GM18951 (cell line): ENCODE measurements around the gene C1orf159.
"Not testable (repeated sequence)": the region's sequence is repeated elsewhere in the genome, so short reads cannot be mapped to it uniquely, and the experiment has no call there.

Source experiments
- POLR2A ChIP-seq: IDR thresholded peaks from 4 replicates; pipeline ENCODE4 v1.6.1; 2011; ENCODE audit warnings: mild to moderate bottlenecking; ENCODE audit not compliant: insufficient read length, insufficient read depth; ENCODE audit errors: extremely low read depth
- in situ Hi-C: fragments of 300-500 bp; cut with MboI; formaldehyde crosslinking; loops from one replicate; pipeline ENCODE4 v1.12.0; 2022; ENCODE audit warnings: low sequenced_read_pairs, mixed read lengths, inconsistent platforms; ENCODE audit not compliant: unreplicated experiment

C1orf159 gene

GRCh38 chr1:1114431-1114830 lies 1.5 kb downstream of the C1orf159 start:
- TF ChIP-seq POLR2A = no peak
- in situ Hi-C loops = loop anchor here (10.0 kb wide), 1 partner anchor 150 kb away; no protein-coding TSS in a partner anchor

GRCh38 chr1:1112237-1112985 lies 3.5 kb downstream of the C1orf159 start:
- in situ Hi-C loops = loop anchor here (10.0 kb wide), 1 partner anchor 152 kb away; no protein-coding TSS in a partner anchor
- no peak for TF ChIP-seq POLR2A

DNA sequence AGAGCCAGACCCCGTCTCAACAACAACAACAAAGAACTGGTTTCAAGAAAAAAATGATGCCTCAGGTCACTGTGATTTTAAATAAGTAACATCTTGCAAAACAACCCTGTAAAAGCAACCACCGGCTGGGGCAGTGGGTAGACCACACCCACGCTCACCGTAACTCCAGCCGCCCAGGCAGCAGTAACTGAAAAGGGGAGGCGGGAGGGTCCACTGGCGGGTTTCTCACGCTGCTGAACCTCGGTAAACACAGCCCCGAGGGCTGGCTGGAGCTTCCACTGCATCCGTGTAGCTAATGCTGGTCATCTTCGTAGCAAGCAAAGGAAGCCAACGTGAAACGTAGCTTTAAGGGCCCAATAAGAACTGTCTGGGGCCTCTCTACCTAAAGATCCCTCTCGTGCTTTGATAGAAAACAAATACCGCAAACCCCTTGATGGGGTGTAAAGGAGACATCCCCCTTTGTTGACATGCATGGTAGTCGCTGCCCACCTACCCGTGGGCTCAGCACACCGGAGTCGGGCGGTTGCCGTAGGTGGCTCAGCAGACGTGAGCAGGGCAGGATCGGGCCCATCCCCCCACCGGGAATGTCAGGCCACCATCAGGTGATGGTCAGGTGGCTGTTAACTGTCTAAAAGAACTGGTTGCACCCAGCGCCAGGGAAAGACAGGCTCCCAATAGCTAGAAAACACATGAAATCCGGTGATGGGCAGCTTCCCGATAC lies 4.2 kb downstream of the C1orf159 start:
- in situ Hi-C loops = loop anchor here (10.0 kb wide), 1 partner anchor 153 kb away; no protein-coding TSS in a partner anchor
- TF ChIP-seq POLR2A = no peak

DNA sequence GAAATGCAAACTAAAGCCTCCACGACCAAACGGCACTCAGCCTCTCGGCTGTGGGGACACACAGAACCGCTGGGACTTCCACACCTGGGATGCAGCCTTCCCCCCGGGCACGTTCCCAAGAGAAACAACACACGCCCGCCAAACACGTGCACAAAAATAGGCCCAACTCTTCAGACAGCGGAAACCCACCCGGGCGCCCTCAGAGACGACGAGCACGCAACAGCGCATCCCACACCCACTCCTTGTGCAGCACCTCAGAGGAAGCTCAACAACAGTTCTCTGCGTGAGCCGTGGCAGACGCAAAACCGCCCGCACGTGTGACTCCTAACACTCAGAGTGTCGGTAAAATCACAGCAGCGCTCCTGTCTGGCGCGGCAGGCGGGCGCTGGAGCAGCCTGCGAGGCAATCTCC lies 5.3 kb downstream of the C1orf159 start:
- no peak for TF ChIP-seq POLR2A
- in situ Hi-C loops = loop anchor here (10.0 kb wide), 1 partner anchor 154 kb away; no protein-coding TSS in a partner anchor

- no peak for TF ChIP-seq POLR2A
- in situ Hi-C loops = loop anchor here (10.0 kb wide), 1 partner anchor 155 kb away; no protein-coding TSS in a partner anchor
These were observed 6.1 kb downstream of the C1orf159 start for GRCh38 chr1:1109743-1110142.

DNA sequence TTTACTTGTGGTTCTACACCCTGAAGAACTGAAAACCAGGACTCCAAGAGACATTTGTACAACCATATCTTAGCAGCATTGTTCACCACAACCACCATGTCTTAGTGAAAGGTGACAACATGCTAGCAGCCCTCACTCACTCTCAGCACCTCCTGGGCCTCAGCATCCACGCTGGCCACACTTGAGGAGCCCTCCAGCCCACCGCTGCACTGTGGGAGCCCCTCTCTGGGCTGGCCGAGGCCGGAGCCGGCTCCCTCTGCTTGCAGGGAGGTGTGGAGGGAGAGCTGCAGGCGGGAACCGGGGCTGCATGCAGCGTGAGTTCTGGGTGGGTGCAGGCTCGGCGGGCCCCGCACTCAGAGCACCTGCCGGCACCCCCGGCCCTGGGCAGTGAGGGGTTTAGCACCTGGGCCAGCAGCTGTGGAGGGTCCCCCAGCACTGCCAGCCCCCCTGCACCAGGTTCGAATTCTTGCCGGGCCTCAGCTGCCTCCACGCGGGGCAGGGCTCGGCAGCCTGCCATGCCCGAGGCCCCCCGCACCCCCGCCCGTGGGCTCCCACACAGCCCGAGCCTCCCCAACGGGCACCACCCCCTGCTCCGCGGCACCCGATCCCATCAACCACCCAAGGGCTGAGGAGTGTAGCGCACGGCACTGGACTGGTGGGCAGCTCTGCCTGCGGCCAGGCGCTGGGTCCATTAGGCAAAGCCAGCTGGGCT lies 9.2 kb downstream of the C1orf159 start:
- TF ChIP-seq POLR2A = no peak
- in situ Hi-C loops = no loop called here

DNA sequence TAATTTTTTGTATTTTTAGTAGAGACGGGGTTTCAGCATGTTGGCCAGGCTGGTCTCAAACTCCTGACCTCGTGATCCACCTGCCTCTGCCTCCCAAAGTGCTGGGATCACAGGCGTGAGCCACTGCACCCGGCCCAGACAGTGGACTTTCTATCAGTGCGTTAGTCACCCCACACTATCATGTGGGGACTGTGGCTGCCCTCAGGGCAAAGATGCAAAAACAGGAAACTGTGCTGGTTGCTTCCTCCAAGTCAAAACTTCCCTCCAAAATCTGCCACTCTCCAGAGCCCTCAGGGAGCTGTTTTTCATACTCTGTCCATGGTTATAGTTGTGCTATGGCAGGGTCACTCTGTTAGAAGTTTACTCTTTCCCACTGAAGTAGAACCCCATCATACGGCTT lies 11.7 kb downstream of the C1orf159 start:
- in situ Hi-C loops = not testable (repeated sequence)

- no peak for TF ChIP-seq POLR2A
- in situ Hi-C loops = no loop called here
These were observed 14.4 kb downstream of the C1orf159 start for GRCh38 chr1:1101503-1101902.

DNA sequence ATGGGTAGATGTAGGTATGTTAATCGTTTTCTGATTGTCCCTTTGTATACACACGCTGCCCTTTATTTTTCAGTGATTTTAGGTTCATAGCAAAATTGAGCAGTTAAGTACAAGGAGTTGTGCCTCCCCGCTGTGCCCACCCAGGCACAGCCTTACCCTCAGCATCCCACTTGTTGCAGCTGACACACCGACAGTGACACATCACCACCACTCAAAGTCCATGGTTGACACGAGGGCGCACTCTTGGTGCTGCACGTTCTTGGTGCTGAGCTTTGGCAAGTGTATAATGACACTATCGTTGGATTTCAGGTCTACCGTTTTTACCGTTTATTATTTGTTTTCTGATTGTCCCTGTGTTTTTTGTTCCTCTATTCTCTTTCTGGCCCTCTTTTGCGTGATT lies 15.6 kb downstream of the C1orf159 start:
- in situ Hi-C loops = no loop called here
- TF ChIP-seq POLR2A = no peak

DNA sequence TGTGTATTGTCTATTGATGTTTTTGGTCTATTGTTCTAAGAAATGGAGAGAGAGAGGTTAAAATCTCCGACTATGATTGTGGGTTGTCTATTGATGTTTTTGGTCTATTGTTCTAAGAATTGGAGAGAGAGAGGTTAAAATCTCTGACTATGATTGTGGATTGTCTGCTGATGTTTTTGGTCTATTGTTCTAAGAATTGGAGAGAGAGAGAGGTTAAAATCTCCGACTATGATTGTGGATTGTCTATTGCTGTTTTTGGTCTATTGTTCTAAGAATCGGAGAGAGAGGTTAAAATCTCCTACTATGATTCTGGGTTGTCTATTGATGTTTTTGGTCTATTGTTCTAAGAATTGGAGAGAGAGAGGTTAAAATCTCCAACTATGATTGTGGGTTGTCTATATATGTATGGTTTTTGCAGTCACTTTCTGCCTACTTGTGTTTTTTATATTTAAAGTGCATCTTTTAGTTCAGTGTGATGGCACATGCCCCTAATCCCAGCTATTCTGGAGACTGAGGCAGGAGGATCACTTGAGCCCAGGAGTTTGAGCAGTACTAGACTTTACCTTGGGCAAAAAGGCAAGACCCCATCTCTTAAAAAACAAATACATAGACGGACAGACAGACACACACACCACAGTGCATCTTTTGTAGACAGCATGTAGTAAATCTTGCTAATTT lies 16.2 kb downstream of the C1orf159 start:
- in situ Hi-C loops = no loop called here

DNA sequence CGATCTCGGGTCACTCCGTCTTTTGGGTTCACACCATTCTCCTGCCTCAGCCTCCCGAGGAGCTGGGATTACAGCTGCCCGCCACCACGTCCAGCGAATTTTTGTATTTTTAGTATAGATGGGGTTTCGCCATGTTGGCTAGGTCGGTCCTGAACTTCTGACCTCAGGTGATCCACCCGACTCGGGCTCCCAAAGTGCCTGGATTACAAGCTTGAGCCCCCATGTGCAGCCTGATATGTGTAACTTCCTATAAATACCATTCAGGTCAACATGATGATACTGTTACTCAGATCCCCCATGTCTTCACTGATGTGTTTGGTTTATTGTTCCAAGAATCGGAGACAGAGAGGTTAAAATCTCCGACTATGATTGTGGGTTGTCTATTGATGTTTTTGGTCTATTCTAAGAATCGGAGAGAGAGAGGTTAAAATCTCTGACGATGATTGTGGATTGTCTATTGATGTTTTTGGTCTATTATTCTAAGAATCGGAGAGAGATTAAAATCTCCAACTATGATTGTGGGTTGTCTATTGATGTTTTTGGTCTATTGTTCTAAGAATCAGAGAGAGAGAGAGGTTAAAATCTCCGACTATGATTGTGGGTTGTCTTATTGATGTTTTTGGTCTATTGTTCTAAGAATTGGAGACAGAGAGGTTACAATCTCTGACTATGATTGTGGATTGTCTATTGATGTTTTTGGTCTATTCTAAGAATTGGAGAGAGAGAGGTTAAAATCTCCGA lies 17.0 kb downstream of the C1orf159 start:
- in situ Hi-C loops = no loop called here
- no peak for TF ChIP-seq POLR2A

More for the DNA sequence above, 16.2 kb downstream of the C1orf159 start:
- TF ChIP-seq POLR2A = no peak

DNA sequence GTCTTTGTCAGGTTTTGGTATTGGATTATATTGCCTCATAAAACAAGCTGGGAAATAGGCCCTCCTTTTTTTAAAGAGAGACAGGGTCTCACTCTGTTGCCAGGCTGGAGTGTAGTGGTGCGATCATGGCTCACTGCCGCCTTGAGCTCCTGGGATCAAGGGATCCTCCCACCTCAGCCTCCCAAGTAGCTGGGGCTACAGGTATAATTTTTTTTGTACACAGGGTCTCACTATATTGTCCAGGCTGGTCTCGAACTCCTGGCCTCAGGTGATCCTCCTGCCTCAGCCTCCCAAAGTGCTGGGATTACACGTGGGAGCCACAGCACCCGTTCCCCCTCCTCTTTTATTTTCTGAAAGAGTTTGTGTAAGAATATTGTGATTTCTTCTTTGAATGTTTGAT lies 19.8 kb downstream of the C1orf159 start:
- in situ Hi-C loops = not testable (repeated sequence)

DNA sequence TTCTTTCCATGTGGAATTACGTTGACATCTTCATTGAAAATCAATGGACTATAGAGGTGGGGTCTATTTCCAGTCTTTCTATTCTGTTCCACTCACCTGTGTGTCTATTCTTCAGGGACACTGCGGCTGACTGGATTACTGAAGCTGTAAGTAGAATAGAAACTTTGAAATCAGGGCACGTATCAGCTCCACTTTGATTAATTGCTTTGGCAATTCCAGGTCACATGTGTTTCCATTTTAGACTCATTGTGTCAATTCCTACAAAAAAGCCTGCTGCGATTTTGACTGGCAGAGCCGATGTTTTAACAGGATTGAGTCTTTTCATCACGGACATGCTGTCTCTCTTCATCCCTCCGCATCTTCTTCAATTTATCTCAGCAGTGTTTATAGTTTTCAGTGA lies 20.9 kb downstream of the C1orf159 start:
- in situ Hi-C loops = no loop called here
- no peak for TF ChIP-seq POLR2A

DNA sequence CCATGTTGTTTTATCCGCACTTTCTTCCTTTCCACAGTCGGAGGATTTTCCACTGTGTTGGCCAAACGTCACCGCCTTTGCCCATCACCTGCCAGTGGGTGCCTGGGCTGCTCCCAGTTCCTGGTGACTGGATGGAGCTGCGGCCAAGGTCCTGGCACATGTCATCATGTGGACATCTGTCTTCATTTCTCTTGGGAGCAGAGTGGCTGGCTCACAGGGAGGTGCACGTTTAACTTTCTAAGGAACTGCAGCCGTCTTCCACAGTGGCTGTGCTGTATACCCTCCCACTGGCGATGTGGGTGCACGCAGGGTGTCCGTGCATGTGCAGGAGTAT lies 22.3 kb downstream of the C1orf159 start:
- no peak for TF ChIP-seq POLR2A
- in situ Hi-C loops = no loop called here
